Muscle layer of colon (tissue), 2 donors: ENCODE measurements around the gene MAIP1.

Source experiments
- H3K27ac ChIP-seq: one replicate; pipeline ENCODE4 v1.7.0; 2013; ENCODE audit warnings: low read depth, mild to moderate bottlenecking, low read length, moderate library complexity
- H3K27me3 ChIP-seq, 2 donors: one replicate each; pipeline ENCODE4 v1.7.0; 2013; ENCODE audit warnings: low read length in 2 of 2, mild to moderate bottlenecking in 2 of 2; ENCODE audit not compliant: insufficient read depth in 2 of 2, control insufficient read depth in 1 of 2
- H3K36me3 ChIP-seq: one replicate; pipeline ENCODE4 v1.7.0; 2013; ENCODE audit warnings: mild to moderate bottlenecking, low read length; ENCODE audit not compliant: insufficient read depth
- H3K4me1 ChIP-seq: one replicate; pipeline ENCODE4 v1.7.0; 2013; ENCODE audit warnings: mild to moderate bottlenecking, low read length; ENCODE audit not compliant: insufficient read depth
- H3K4me3 ChIP-seq, 2 donors: one replicate each; pipeline ENCODE4 v1.7.0; 2013; ENCODE audit warnings: low read length in 2 of 2, low read depth in 1 of 2, mild to moderate bottlenecking in 1 of 2, moderate library complexity in 1 of 2
- H3K9ac ChIP-seq: one replicate; pipeline ENCODE4 v1.7.0; 2013; ENCODE audit warnings: low read length
- H3K9me3 ChIP-seq: one replicate; pipeline ENCODE4 v1.7.0; 2013; ENCODE audit warnings: mild to moderate bottlenecking, low read length
- donor health status: abdominal sarcoma.
- donor health status: Adenocarcinoma of cecum.

Gene MAIP1

GRCh38 chr2:199992296-199992695 is 36.9 kb downstream of the MAIP1 start:
- no peaks in the 10 kb centered on the region for H3K27me3 ChIP-seq
- no peaks in the 10 kb centered on the region for H3K4me1 ChIP-seq
- H3K36me3 ChIP-seq, result no peaks in the 10 kb centered on the region
- no peak overlapping the region for H3K9ac ChIP-seq
- no peak overlapping the region for H3K4me3 ChIP-seq
- H3K9me3 ChIP-seq, result no peaks in the 10 kb centered on the region
- no peak overlapping the region for H3K27ac ChIP-seq

DNA sequence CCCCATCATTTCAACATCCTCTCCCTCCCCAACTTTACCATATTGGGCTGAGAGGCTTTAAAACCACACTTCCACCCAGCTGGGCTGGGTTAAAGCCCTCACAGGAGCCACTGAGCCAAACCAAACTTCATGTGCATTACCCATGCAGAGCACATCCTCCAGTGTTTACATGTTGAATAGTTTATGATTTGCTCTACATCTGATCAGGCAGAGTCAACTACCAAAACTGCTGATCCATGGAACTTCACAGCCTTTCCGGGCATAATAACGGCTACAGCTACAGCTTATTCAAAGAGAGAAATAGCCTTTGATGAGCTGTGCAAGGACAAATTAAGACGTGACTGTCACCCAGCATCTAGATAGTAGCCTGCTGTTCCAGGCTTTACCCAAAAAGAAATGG is 39.0 kb downstream of the MAIP1 start:
- no peak overlapping the region for H3K27ac ChIP-seq
- no peak overlapping the region for H3K9ac ChIP-seq
- no peaks in the 10 kb centered on the region for H3K36me3 ChIP-seq
- no peaks in the 10 kb centered on the region for H3K9me3 ChIP-seq
- no peaks in the 10 kb centered on the region for H3K4me1 ChIP-seq
- no peaks in the 10 kb centered on the region for H3K27me3 ChIP-seq
- H3K4me3 ChIP-seq, result no peak overlapping the region

DNA sequence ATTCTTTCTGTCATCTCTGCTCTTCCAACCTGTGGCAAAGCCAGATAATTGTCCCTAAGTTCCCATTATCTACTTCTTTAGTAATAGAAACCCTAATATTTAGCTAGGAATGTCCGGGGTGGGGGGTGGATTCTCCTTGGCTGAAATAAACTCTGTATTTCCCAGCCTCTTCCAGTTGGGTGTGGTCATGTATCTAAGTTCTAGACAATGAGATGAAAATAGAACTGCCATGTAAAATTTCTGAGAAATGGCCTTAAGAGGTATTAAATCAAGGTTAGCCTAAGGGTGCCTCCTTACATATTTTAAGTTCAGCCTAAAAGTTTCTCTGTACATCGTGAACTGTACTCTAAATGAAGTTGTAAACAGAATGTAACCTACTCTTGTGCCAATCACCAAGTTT is 39.5 kb downstream of the MAIP1 start:
- H3K4me1 ChIP-seq, result no peaks in the 10 kb centered on the region
- H3K4me3 ChIP-seq, result no peak overlapping the region
- no peak overlapping the region for H3K9ac ChIP-seq
- no peaks in the 10 kb centered on the region for H3K27me3 ChIP-seq
- no peaks in the 10 kb centered on the region for H3K9me3 ChIP-seq
- no peaks in the 10 kb centered on the region for H3K36me3 ChIP-seq
- no peak overlapping the region for H3K27ac ChIP-seq

DNA sequence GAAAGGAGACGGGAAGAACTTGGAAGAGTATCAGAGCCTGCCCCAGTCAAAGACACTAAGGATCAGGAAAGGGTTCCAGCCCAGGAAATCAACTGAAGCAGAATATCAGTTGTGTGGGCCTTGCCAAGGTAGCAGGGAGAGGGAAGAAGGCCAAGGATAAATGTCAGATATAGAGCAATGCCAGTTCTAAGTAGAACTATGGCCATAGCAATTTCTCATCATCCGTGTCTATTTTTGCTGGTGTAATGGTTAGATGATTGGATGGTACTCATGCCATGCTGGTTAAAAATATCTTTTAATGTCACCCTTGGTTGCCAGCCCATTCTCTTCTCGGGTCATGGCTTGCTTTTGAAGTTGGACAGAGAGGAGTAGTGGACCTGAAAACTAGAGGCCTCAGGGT is 41.9 kb downstream of the MAIP1 start:
- Histone ChIP-seq H3K4me1 (no peaks in the 10 kb centered on the region), H3K27me3 (no peaks in the 10 kb centered on the region), H3K27ac (no peak overlapping the region), H3K36me3 (no peaks in the 10 kb centered on the region), H3K9me3 (no peaks in the 10 kb centered on the region), H3K4me3 (no peak overlapping the region), H3K9ac (no peak overlapping the region)

GRCh38 chr2:199999166-199999565 is 43.8 kb downstream of the MAIP1 start:
- H3K4me1 ChIP-seq, result no peaks in the 10 kb centered on the region
- H3K36me3 ChIP-seq, result no peaks in the 10 kb centered on the region
- H3K9me3 ChIP-seq, result no peaks in the 10 kb centered on the region
- no peak overlapping the region for H3K9ac ChIP-seq
- no peak overlapping the region for H3K4me3 ChIP-seq
- no peak overlapping the region for H3K27ac ChIP-seq
- H3K27me3 ChIP-seq, result no peaks in the 10 kb centered on the region

DNA sequence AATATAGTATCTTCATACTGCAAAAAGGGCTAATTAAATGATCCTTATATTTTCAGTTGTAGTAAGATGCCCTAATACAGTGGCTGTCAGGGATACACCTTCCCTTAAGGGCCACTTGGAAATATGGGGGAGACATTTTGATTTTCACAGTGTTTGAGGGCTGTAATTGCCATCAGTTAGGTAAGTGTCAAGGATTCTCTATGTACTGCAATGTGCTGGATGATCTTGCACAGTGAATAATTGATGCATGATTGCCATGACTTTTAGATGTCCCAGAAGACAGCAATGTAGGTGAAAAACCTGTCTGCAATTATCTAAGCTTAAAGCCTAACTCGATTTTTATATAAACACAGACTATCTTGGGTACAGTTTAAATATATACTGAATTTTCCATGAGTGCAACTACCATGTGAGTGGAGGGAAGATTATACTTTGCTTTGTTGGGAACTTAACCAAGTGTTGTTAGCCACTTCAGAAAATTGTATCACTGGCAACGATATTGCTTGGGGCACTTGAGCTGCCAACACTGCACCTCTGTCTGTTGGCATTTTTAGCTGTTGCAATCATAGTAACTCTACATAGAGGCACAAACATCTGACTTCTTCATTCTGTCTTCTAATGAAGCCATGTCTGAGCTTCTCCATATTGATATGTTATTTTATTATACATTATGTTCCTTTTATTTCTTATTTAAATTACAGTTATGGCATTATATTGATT is 45.2 kb downstream of the MAIP1 start:
- no peak overlapping the region for H3K4me3 ChIP-seq
- H3K27ac ChIP-seq, result no peak overlapping the region
- no peaks in the 10 kb centered on the region for H3K4me1 ChIP-seq
- H3K27me3 ChIP-seq, result no peaks in the 10 kb centered on the region
- H3K9me3 ChIP-seq, result no peaks in the 10 kb centered on the region
- H3K36me3 ChIP-seq, result no peaks in the 10 kb centered on the region
- no peak overlapping the region for H3K9ac ChIP-seq

DNA sequence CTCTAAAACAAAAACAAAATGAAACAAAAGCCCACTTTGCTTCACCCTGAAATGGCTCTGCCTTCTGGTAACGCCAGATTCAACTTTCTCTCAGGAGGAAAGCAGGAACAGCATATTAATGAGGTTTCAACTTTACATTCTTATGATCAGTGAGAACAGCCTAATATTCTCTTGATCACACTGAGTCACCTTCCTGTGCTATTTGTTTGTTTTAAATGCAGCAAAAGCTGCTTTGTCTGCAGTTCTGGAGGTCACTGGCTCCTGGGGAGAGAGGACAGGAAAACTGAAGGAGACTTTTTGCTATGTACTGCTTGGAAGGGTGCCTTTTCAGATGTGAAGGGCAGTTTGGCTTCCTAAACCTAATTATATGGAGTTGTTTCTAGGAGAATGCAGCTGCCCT is 48.1 kb downstream of the MAIP1 start:
- H3K36me3 ChIP-seq, result no peaks in the 10 kb centered on the region
- no peaks in the 10 kb centered on the region for H3K27me3 ChIP-seq
- H3K9me3 ChIP-seq, result no peaks in the 10 kb centered on the region
- H3K4me1 ChIP-seq, result no peaks in the 10 kb centered on the region
- no peak overlapping the region for H3K4me3 ChIP-seq
- no peak overlapping the region for H3K27ac ChIP-seq
- H3K9ac ChIP-seq, result no peak overlapping the region

- no peaks in the 10 kb centered on the region for H3K4me1 ChIP-seq
- H3K9ac ChIP-seq, result no peak overlapping the region
- H3K27me3 ChIP-seq, result no peaks in the 10 kb centered on the region
- no peaks in the 10 kb centered on the region for H3K9me3 ChIP-seq
- no peak overlapping the region for H3K27ac ChIP-seq
- H3K36me3 ChIP-seq, result no peaks in the 10 kb centered on the region
- H3K4me3 ChIP-seq, result no peak overlapping the region
Observed at GRCh38 chr2:200005675-200006074, 50.3 kb downstream of the MAIP1 start.

DNA sequence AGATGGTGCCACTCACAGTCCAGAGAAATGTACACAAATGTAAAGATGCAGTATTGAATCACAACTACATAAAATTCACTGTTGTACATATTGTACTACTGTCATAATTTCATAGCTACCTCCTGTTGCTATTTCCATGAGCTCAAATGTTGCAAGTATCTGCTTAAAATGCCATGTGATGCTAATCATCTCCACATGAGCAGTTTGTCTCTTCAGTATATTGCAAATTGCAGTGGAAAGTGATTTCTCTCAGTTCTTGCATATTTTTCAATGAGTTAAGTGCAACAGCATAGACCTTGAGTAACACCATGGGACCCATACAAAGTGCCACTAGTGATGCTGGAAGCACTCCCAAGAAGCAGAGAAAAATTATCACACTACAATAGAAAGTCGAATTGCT is 51.9 kb downstream of the MAIP1 start:
- no peak overlapping the region for H3K9ac ChIP-seq
- H3K27ac ChIP-seq, result no peak overlapping the region
- H3K9me3 ChIP-seq, result no peaks in the 10 kb centered on the region
- no peaks in the 10 kb centered on the region for H3K27me3 ChIP-seq
- no peaks in the 10 kb centered on the region for H3K36me3 ChIP-seq
- no peak overlapping the region for H3K4me3 ChIP-seq
- H3K4me1 ChIP-seq, result no peaks in the 10 kb centered on the region

GRCh38 chr2:200012401-200012800 is 57.0 kb downstream of the MAIP1 start:
- Histone ChIP-seq H3K4me1 (no peaks in the 10 kb centered on the region), H3K27ac (no peak overlapping the region), H3K9ac (no peak overlapping the region), H3K27me3 (no peaks in the 10 kb centered on the region), H3K9me3 (no peaks in the 10 kb centered on the region), H3K4me3 (no peak overlapping the region), H3K36me3 (no peaks in the 10 kb centered on the region)
